H54 (cell line): ENCODE data around the gene ASB5.

Source experiments
- DNase-seq: peaks from one replicate; pipeline ENCODE4 v3.0.0; 2011; ENCODE audit warnings: low spot score, mixed read lengths; ENCODE audit not compliant: insufficient read length
- FAIRE-seq: peaks from 3 replicates; lab custom pipeline; 2011; peaks lifted over from hg19 to GRCh38; lab: Jason Lieb, UNC
- POLR2A ChIP-seq: IDR thresholded peaks from 2 replicates; pipeline ENCODE4 v1.6.1; 2011; ENCODE audit warnings: low read depth, mild to moderate bottlenecking, low read length

Gene ASB5

GRCh38 chr4:176266026-176266425 is 3.0 kb downstream of the ASB5 start:
- FAIRE-seq (no peak), DNase-seq (no peak)
- TF ChIP-seq POLR2A, result no peak

DNA sequence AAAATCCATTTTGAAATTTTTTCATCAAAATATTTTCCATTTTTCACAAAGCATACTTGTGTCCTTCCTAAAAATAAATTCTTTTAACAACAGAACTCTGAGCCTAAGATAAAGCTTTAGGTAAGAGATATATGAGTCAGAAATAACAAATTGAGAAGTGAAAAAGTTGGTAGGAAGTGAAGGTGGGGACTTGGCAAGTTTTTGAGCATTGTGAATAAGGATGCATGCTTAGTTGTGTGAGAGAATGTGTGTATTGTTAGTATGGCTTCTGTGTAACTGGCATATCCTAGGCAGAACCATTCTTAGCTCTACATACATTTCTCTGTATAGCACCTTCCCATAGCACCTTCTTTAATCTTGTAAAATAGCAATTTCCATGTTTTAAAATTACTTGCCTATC is 6.8 kb downstream of the ASB5 start:
- no peak for FAIRE-seq
- no peak for TF ChIP-seq POLR2A
- no peak for DNase-seq

- FAIRE-seq, result no peak
- no peak for TF ChIP-seq POLR2A
- DNase-seq, result no peak
Observed at GRCh38 chr4:176261481-176261880, 7.5 kb downstream of the ASB5 start.

DNA sequence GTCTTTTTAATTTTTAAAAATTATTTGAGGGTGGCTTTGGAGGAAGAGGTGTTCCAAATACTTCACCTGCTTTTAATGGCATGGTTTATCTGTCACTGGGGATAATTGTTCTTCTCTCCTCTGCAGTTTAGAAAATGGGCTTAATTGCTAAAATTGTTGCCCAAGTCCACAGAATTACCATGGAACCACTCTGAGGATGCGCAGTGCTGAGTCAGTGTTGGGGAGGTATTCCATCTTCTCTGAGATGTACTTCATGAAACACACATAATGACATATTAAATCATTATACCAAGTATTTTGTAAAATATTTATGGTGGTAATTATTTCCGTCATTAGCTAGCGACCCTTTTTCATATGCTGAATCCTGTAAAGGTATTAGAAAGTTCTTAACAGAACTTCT is 8.0 kb downstream of the ASB5 start:
- no peak for FAIRE-seq
- no peak for DNase-seq
- TF ChIP-seq POLR2A, result no peak

GRCh38 chr4:176259330-176260090 is 9.5 kb downstream of the ASB5 start:
- FAIRE-seq (no peak), DNase-seq (no peak)
- TF ChIP-seq POLR2A, result no peak

- FAIRE-seq (no peak), DNase-seq (no peak)
- TF ChIP-seq POLR2A, result no peak
Observed at GRCh38 chr4:176258135-176258534, 10.9 kb downstream of the ASB5 start.

- DNase-seq, result no peak
- no peak for TF ChIP-seq POLR2A
- no peak for FAIRE-seq
Observed at GRCh38 chr4:176256921-176257320, 12.1 kb downstream of the ASB5 start.

DNA sequence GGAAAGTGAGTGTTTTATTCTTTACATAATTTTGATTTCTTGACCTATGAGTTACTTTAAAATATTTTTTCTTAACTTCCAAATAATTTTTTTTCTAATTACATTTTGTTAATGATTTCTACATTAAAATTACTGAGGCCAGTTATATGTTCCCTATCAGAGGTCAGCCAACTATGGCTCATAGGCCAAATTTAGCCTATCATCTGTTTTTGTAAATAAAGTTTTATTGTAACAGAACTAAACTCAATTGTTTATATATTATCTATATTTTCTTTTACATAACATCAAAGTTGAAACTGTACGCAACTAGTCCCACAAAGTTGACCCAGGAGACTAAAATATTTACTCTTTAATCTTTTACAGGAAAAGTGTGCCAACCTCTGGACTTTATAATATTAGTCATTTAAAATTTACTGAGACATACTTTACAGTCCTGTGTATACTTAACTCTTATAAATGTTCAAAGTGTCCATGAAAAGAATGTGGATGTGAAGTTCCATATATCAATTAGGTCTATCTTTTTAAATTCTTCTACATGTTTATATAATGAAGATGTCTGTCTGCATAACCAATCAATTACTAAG is 26.2 kb downstream of the ASB5 start:
- no peak for DNase-seq
- no peak for FAIRE-seq
- no peak for TF ChIP-seq POLR2A

DNA sequence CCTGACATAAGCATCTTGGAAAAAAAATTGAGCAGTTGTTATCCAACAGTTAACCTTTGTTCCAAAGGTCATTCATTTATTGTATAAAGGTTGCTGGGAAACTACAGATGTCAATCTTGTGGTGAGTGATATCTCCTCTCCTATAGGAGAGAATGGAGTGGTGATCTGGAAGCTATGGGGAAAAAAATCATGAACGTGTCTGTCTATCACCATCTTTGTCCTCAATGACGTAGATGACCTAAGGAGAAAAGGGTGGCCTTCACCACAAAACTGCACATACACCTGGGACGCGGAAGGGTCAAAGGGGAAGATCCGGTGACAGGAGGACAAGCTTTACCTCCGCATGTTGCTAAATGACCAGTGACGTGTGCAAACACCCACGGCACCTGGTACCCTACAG is 27.3 kb downstream of the ASB5 start:
- TF ChIP-seq POLR2A, result no peak
- FAIRE-seq (no peak), DNase-seq (no peak)

- no peak for FAIRE-seq
- TF ChIP-seq POLR2A, result no peak
- no peak for DNase-seq
Observed at GRCh38 chr4:176238826-176239225, 30.2 kb downstream of the ASB5 start.

DNA sequence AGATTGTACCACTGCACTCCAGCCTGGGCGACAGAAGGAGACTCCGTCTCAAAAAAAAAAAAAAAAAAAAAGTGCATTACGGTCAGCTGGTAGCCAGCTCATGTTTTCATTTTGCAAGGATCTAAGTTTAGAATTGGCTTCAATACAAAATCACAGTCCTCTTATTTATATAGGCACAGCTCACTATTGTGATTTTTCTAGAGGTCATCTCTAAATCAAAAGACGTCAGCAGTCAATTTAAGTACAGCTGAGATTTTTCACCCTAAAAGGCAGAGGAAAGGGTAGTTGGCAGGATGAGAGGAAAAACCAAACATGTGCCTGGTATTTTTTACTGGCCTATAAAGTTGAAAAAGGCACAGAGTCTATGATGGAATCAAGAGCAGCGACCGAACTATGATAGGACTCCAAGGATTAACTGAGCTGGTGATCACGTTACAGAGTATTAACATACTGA is 30.8 kb downstream of the ASB5 start:
- FAIRE-seq (no peak), DNase-seq (no peak)
- TF ChIP-seq POLR2A, result no peak

GRCh38 chr4:176236946-176237345 is 32.1 kb downstream of the ASB5 start:
- no peak for FAIRE-seq
- DNase-seq, result no peak
- no peak for TF ChIP-seq POLR2A

DNA sequence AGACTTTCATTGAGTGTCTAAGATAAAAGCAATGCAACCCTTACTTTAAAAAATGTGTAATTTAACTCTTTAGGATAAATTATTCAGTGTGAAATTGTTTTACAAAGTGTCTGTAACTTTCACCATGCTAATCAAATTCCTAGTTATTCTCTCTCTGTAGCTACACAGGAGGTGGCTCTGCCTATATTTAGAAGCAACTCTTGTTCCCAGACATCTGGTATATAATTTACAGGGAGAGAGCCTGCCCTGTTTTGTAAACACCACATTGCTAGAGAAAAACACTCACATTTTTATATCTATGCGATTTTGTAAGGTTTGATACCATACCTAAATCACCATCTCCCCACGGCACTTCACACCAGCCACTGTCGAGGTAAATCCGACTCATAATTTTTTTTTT is 38.2 kb downstream of the ASB5 start:
- TF ChIP-seq POLR2A, result no peak
- no peak for FAIRE-seq
- no peak for DNase-seq

DNA sequence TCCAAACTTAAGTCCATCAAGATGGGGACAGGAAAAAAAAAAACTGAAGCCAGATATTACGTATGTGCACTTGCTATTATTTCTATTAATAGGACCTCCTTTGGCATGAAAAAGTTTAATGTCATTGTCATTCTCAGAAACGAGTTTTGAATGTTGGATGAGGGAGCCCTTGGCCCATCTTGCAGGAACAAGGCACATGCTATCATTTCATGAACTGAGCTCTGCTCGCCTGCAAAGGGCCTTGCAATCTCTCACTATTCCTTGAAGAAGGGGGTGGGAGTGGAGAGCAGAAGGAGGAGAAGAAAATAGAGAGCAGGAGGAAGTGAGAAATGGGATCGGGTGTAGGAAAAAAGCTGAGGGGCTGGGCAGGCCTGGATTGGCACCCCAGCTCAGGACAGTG is 39.4 kb downstream of the ASB5 start:
- DNase-seq (no peak), FAIRE-seq (no peak)
- no peak for TF ChIP-seq POLR2A

- no peak for DNase-seq
- FAIRE-seq, result no peak
- TF ChIP-seq POLR2A, result no peak
Observed at GRCh38 chr4:176226736-176227135, 42.3 kb downstream of the ASB5 start.

DNA sequence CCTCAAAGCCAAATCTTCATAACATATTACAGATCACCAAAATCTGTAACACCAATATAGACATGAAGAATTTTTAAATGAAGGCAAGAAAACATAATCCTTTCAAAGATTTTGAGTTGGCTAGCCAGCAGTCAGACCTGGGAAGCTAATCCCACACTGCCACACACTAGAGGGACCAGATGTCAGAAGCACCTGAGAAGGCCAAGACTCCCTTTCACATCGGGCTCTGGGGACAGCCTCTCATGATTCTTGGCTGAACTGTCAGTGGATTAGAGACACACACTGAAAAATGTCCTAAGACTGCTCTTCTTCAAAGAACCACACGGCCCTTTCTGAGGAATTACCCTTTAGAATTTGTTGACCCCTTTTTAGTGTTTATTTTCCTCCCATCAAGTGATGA is 45.5 kb downstream of the ASB5 start:
- TF ChIP-seq POLR2A, result no peak
- FAIRE-seq (no peak), DNase-seq (no peak)
